Fibroblast of villous mesenchyme (primary cell): ENCODE measurements around the gene HORMAD2. TPM values are rescaled to one million over a fixed set of nuclear protein-coding genes. Genes with fewer than 3 reads are reported as not detected.
A peak's percentile ranks its signal among the peaks of the same experiment; 100 is the strongest.

Experiments used
- DNase-seq: peaks from one replicate; pipeline ENCODE4 v3.0.0-alpha.2; 2010; ENCODE audit warnings: low read depth
- H3K4me3 ChIP-seq: 2 replicates; pipeline ENCODE4 v1.5.1; 2011; ENCODE audit warnings: low read depth, mild to moderate bottlenecking, low read length
- total RNA-seq: library from RNA; depleted of rRNA; stranded (reverse); fragments of >200 nt; gene quantifications from 2 replicates; pipeline ENCODE4 v1.2.3, GENCODE V29; 2012
- TF ChIP-seq, protein P1 (sequence below): IDR thresholded peaks from 2 replicates; pipeline ENCODE4 v1.5.1; 2012; ENCODE audit warnings: low read depth, mild to moderate bottlenecking, low read length; ENCODE audit not compliant: insufficient read depth

The HORMAD2 gene
- total RNA-seq, 1 donor: not detected

DNA sequence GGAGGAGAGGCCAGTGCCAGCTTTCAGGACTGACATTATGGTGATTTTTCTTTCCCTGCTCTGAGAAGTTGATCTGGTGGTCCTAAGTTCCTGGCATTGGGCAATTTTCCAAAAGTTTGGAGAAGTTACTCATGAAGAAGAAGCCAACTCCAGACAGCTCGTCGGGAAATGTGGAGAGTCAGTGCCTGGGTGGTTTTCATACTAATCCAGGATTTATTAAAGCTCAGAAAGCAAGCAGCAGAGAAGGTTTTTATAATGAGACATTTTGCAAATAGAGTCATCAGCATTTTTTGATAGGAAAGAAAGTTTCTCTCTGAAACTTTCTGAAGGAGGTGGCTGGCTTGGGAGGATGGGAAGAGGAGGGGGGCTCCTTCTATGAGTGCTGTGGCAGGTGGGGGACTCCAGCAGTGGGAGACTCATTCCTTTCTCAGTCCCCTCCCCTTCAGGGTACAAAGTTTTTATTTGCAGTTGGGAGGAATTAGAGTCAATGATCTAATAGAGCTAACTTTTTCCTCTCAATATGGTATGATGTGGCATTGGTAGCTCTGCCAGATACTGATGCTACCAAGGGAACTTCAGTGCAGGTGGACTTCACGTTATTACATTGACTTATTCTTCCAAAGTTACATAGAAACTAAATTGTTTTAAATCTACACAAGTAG is 110.9 kb downstream of the HORMAD2 start:
- no peak for DNase-seq
- TF ChIP-seq, protein P1, sequence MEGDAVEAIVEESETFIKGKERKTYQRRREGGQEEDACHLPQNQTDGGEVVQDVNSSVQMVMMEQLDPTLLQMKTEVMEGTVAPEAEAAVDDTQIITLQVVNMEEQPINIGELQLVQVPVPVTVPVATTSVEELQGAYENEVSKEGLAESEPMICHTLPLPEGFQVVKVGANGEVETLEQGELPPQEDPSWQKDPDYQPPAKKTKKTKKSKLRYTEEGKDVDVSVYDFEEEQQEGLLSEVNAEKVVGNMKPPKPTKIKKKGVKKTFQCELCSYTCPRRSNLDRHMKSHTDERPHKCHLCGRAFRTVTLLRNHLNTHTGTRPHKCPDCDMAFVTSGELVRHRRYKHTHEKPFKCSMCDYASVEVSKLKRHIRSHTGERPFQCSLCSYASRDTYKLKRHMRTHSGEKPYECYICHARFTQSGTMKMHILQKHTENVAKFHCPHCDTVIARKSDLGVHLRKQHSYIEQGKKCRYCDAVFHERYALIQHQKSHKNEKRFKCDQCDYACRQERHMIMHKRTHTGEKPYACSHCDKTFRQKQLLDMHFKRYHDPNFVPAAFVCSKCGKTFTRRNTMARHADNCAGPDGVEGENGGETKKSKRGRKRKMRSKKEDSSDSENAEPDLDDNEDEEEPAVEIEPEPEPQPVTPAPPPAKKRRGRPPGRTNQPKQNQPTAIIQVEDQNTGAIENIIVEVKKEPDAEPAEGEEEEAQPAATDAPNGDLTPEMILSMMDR: no peak

DNA sequence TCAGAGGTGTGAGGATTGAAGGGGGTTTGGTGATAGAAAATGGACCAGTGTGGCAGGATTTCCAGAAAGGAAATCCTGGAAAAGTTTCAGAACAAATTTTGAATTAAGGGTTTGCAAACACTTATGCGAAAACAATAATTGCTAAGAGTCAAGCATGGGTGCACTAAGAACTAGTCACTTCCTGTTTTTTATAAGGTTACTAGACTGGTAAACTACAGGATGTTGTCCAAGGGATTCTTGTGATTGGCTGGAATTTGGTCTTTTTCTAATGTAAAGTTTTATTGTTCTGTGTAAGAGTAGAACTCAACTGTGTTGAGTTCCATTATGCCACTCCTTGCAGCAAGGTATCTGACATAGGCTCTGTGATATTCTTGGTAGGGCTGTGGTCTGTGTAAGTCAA is 112.2 kb downstream of the HORMAD2 start:
- no peak for DNase-seq
- no peak overlapping the region for H3K4me3 ChIP-seq
- TF ChIP-seq, protein P1: no peak

More for the DNA sequence above, 110.9 kb downstream of the HORMAD2 start:
- H3K4me3 ChIP-seq: no peak overlapping the region

DNA sequence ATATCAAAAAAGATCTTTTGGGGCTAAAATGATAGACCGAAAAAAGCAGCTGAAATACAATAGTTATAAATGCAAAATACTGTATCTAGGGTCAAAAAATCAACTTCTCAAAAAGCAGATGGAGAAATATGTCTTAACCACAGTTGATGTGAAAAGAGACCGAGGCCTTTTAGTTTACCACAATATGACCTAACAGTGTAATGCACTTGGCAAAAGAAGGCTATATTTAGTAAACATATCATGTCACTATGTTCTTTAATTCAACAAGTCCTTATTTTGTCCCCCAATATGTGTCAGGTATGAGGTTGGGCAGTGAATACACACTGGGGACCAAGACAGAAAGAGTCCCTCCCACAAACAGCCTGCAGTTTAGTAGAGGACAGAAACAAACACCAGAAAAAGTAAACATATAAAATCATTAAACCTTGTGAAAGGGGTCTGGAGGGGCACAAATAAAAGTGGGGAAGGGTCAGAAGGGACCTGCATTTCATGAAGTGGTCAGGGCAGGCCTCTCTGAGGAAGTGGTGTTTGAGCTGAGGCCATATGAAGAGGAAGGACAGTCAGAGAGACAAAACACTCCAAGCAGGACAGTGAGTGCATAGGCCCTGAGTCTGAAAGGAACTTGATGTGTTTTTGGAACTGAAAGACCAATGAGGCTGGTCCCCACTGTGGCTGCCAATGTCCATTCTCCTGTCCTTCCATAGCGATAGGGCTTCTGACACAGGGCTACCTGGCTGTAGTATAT is 112.9 kb downstream of the HORMAD2 start:
- no peak overlapping the region for H3K4me3 ChIP-seq
- DNase-seq: no peak
- TF ChIP-seq, protein P1: no peak

DNA sequence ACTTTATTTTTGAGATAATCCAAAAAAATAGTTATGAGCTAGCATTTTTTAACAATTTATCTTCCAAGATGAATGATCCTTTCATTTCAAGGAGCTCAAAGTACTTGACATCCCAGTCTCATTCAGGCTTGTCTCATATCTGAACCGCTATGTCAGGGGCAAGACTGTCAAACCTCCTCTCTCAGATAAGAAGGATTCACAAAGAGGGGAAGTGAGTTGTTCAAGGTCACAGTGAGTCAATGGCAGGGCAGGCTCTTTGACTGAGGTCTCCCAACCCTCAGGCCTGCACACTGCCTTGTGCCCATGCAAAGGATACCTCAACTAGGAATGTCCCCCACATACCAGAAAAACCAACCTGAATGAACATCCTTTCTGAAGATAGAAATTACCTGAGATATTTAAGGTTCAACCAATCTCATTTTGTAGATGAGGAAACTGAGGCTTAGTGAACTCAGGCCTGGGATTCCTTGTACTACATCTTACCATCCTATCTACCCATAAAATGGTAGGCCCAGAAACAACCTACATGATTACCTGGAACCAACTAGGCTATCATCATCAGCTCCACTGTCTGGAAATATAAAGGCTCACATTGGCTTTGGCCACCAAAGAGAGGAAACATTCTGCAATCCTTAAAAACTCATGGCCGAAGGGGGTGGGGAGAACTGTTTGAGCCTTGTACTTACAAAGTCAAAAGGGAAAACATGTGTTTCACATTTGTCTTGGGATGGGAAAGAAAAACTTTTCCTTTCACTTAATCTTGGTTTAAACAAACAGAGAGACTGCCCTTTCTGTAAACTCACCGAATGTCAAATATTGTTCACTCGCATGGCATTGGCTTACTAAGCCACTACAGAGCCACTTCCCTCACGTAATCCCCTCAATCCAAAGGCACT is 115.2 kb downstream of the HORMAD2 start:
- peak overlapping the region; percentile 32 for H3K4me3 ChIP-seq
- TF ChIP-seq, protein P1: no peak
- no peak for DNase-seq

DNA sequence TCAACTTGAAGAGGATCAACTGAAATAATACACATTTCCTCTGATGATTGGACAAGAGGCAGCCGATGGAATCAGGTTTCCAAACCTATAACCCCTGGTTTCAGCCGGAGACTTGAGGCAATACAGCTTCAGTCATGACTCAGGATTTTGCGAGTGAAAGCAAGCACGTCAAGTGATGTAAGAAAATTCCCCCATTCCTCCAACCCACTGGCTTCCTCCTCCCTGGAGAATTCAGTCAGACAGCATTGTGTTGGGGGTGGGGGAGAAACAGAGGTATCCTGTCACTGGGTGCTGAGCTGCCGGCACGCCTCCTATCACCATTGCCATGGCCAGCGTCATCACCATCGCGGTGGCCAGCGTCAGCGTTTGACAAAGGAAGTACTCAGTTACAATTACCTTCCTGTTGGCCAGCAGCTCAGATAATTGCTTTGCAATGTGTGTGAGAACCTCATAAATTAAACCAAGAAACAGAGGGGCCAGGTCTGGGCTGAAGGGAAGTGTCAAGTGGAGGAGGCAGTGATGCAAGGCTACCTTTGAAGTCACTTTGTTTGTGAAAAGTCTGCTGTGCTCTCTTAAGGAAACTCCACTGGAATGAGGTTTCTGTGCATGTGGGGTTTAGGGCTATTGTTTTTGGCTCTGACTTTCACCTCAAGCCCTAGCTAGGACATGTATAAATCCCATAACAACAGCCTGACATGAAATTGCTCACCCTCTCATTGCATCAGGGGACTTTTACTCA is 116.0 kb downstream of the HORMAD2 start:
- DNase-seq: peak; percentile 100
- TF ChIP-seq, protein P1: no peak
- peak overlapping the region; percentile 2 for H3K4me3 ChIP-seq

DNA sequence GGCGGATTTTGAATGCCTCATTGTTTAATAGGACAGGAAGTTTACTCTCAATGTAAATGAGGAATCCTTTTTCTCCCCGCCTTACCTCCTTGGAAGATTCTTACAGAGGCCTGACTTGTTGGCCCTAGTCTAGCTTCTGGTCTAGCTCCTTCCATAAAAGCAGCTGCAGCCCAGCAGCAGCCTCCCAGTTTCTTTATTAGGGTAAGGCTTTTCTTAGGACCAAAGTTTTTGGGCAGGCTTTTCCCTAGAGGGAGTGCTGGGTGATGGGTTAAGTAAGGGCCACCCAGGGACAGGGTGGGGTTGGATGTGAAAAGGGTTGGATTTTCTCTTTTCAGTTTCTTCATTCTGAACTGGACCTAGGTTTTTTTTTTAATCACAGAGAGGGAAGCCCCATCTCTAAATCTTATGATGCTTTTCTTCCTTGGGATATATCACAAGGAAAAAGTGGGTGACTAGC is 116.6 kb downstream of the HORMAD2 start:
- peak overlapping the region; percentile 2 for H3K4me3 ChIP-seq
- DNase-seq: no peak
- TF ChIP-seq, protein P1: no peak
